Trophoblast cell (in vitro differentiated cells and primary cell): ENCODE data around the gene LILRA2.

Experiments
- DNase-seq, 2 donors: peaks; one replicate each; pipeline ENCODE4 v3.0.0-alpha.2; 2016
- H2AFZ ChIP-seq: 2 replicates; pipeline ENCODE4 v1.6.1; 2013; ENCODE audit warnings: low read length, moderate library complexity, mild to moderate bottlenecking; ENCODE audit not compliant: insufficient read depth, poor library complexity
- H2AK5ac ChIP-seq: 2 replicates; pipeline ENCODE4 v1.6.1; 2013; ENCODE audit warnings: mild to moderate bottlenecking, low read length
- H2BK120ac ChIP-seq: 2 replicates; pipeline ENCODE4 v1.6.1; 2013; ENCODE audit warnings: low read length, mild to moderate bottlenecking, moderate library complexity; ENCODE audit not compliant: insufficient read depth, poor library complexity
- H2BK12ac ChIP-seq: 2 replicates; pipeline ENCODE4 v1.6.1; 2013; ENCODE audit warnings: mild to moderate bottlenecking, low read length, moderate library complexity
- H2BK5ac ChIP-seq: 2 replicates; pipeline ENCODE4 v1.6.1; 2013; ENCODE audit warnings: low read length, low read depth, moderate library complexity, mild to moderate bottlenecking; ENCODE audit not compliant: poor library complexity
- H3K14ac ChIP-seq: 2 replicates; pipeline ENCODE4 v1.6.1; 2013; ENCODE audit warnings: mild to moderate bottlenecking, low read length
- H3K18ac ChIP-seq: 2 replicates; pipeline ENCODE4 v1.6.1; 2013; ENCODE audit warnings: mild to moderate bottlenecking, low read length
- H3K23ac ChIP-seq: 2 replicates; pipeline ENCODE4 v1.6.1; 2013; ENCODE audit warnings: low read length
- H3K27ac ChIP-seq: 2 replicates; pipeline ENCODE4 v1.5.1; 2013; ENCODE audit warnings: low read depth, mild to moderate bottlenecking, inconsistent platforms, low read length, moderate library complexity
- H3K27me3 ChIP-seq: 2 replicates; pipeline ENCODE4 v1.6.1; 2013; ENCODE audit warnings: inconsistent platforms, mild to moderate bottlenecking, low read length, moderate library complexity; ENCODE audit not compliant: insufficient read depth
- H3K36me3 ChIP-seq, 2 experiments: 1 replicate in 1 of 2; 2 replicates in 1 of 2; pipeline ENCODE4 v1.6.1; 2013; ENCODE audit warnings: low read length in 2 of 2, mild to moderate bottlenecking in 2 of 2, moderate library complexity in 1 of 2; ENCODE audit not compliant: insufficient read depth in 2 of 2, control insufficient read depth in 1 of 2
- H3K4ac ChIP-seq: 2 replicates; pipeline ENCODE4 v1.6.1; 2013; ENCODE audit warnings: low read depth, mild to moderate bottlenecking, low read length, moderate library complexity
- H3K4me1 ChIP-seq, 2 experiments: 1 replicate in 1 of 2; 2 replicates in 1 of 2; pipeline ENCODE4 v1.6.1; 2013; ENCODE audit warnings: low read length in 2 of 2, mild to moderate bottlenecking in 2 of 2, moderate library complexity in 1 of 2; ENCODE audit not compliant: insufficient read depth in 2 of 2, control insufficient read depth in 1 of 2
- H3K4me2 ChIP-seq: 2 replicates; pipeline ENCODE4 v1.6.1; 2013; ENCODE audit warnings: inconsistent platforms, mild to moderate bottlenecking, low read length, moderate library complexity
- H3K4me3 ChIP-seq: 2 replicates; pipeline ENCODE4 v1.5.1; 2013; ENCODE audit warnings: mild to moderate bottlenecking, low read depth, low read length, inconsistent platforms
- H3K79me1 ChIP-seq: one replicate; pipeline ENCODE4 v1.6.1; 2013; ENCODE audit warnings: low read length
- H3K79me2 ChIP-seq: 2 replicates; pipeline ENCODE4 v1.6.1; 2013; ENCODE audit warnings: low read length, mild to moderate bottlenecking; ENCODE audit not compliant: control insufficient read depth, insufficient read depth, poor library complexity
- H3K9ac ChIP-seq: 2 replicates; pipeline ENCODE4 v1.6.1; 2013; ENCODE audit warnings: mild to moderate bottlenecking, low read length
- H3K9me3 ChIP-seq: 2 replicates; pipeline ENCODE4 v1.6.1; 2013; ENCODE audit warnings: low read depth, mild to moderate bottlenecking, control low read depth, inconsistent platforms, low read length; ENCODE audit not compliant: insufficient read depth
- H4K12ac ChIP-seq: 2 replicates; pipeline ENCODE4 v1.6.1; 2013; ENCODE audit warnings: low read depth, mild to moderate bottlenecking, low read length, moderate library complexity
- H4K8ac ChIP-seq: 2 replicates; pipeline ENCODE4 v1.6.1; 2013; ENCODE audit warnings: low read depth, mild to moderate bottlenecking, low read length, moderate library complexity
- H4K91ac ChIP-seq: one replicate; pipeline ENCODE4 v1.6.1; 2013; ENCODE audit warnings: low read depth, mild to moderate bottlenecking, low read length, moderate library complexity
- WGBS: extraction: QIAGEN DNeasy Blood & Tissue Kit; methylation state at CpG from one replicate; pipeline ENCODE4 v1.1.7; 2013; ENCODE audit warnings: missing lambda C conversion rate; ENCODE audit not compliant: insufficient read length, insufficient coverage; ENCODE audit errors: extremely low coverage; 5-methylcytosine and 5-hydroxymethylcytosine counted together

Gene LILRA2

GRCh38 chr19:54554896-54555295, 18.7 kb upstream of the LILRA2 start:
- H3K9ac ChIP-seq: no peak overlapping the region
- no peaks in the 10 kb centered on the region for H3K79me1 ChIP-seq
- no peak overlapping the region for H2BK120ac ChIP-seq
- DNase-seq: no peak
- no peaks in the 10 kb centered on the region for H3K79me2 ChIP-seq
- no peak overlapping the region for H4K91ac ChIP-seq
- H3K18ac ChIP-seq: no peak overlapping the region
- H3K23ac ChIP-seq: no peak overlapping the region
- no peak overlapping the region for H3K4me3 ChIP-seq
- no peak overlapping the region for H4K12ac ChIP-seq
- no peaks in the 10 kb centered on the region for H3K4me1 ChIP-seq
- H3K14ac ChIP-seq: no peak overlapping the region
- H3K27me3 ChIP-seq: no peaks in the 10 kb centered on the region
- no peak overlapping the region for H3K4ac ChIP-seq
- H3K9me3 ChIP-seq: peaks cover 26% of the 10 kb centered on the region
- H2BK5ac ChIP-seq: no peak overlapping the region
- no peak overlapping the region for H3K27ac ChIP-seq
- H2AK5ac ChIP-seq: no peak overlapping the region
- H3K36me3 ChIP-seq: no peaks in the 10 kb centered on the region
- no peak overlapping the region for H3K4me2 ChIP-seq
- H4K8ac ChIP-seq: no peak overlapping the region
- WGBS: 100% methylated on average over 3 of the region's 16 CpGs
- H2AFZ ChIP-seq: no peak overlapping the region
- no peak overlapping the region for H2BK12ac ChIP-seq

GRCh38 chr19:54556194-54556593, 17.4 kb upstream of the LILRA2 start:
- no peak overlapping the region for H2BK5ac ChIP-seq
- no peaks in the 10 kb centered on the region for H3K79me2 ChIP-seq
- no peak overlapping the region for H2BK120ac ChIP-seq
- H3K9ac ChIP-seq: no peak overlapping the region
- no peak overlapping the region for H4K8ac ChIP-seq
- H3K36me3 ChIP-seq: no peaks in the 10 kb centered on the region
- no peak overlapping the region for H4K12ac ChIP-seq
- peaks cover 26% of the 10 kb centered on the region for H3K9me3 ChIP-seq
- H3K4me2 ChIP-seq: no peak overlapping the region
- no peak for DNase-seq
- H3K4me3 ChIP-seq: no peak overlapping the region
- no peak overlapping the region for H3K18ac ChIP-seq
- no peak overlapping the region for H2BK12ac ChIP-seq
- no peak overlapping the region for H2AFZ ChIP-seq
- H2AK5ac ChIP-seq: no peak overlapping the region
- no peak overlapping the region for H3K4ac ChIP-seq
- no CpG with 5 or more reads among the region's 1 CpG for WGBS
- no peaks in the 10 kb centered on the region for H3K27me3 ChIP-seq
- no peak overlapping the region for H4K91ac ChIP-seq
- H3K27ac ChIP-seq: no peak overlapping the region
- H3K79me1 ChIP-seq: no peaks in the 10 kb centered on the region
- H3K14ac ChIP-seq: no peak overlapping the region
- H3K23ac ChIP-seq: no peak overlapping the region
- H3K4me1 ChIP-seq: no peaks in the 10 kb centered on the region

DNA sequence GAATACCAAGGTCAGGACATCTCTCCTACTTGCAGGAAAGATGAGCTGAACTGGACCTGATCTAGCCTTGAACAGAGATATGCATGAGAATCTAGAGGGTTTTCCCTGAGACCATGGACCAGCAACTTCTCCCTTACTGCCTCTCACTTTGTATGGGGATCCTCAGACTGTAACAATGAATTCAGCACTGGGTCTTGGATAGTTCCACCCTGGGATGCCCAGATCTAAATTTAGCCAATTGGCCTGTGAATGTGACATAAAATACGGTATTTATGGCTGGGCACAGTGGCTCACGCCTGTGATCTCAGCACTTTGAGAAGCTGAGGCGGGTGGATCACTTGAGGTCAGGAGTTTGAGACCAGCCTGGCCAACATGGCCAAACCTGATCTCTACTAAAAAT, 15.3 kb upstream of the LILRA2 start:
- Histone ChIP-seq H3K4ac (no peak overlapping the region), H3K9me3 (peaks cover 21% of the 10 kb centered on the region), H2BK120ac (no peak overlapping the region), H2AK5ac (no peak overlapping the region), H3K27ac (no peak overlapping the region), H3K14ac (no peak overlapping the region), H3K4me3 (no peak overlapping the region), H3K79me1 (no peaks in the 10 kb centered on the region), H3K4me1 (no peaks in the 10 kb centered on the region), H3K4me2 (no peak overlapping the region), H4K8ac (no peak overlapping the region), H4K91ac (no peak overlapping the region), H2BK5ac (no peak overlapping the region), H4K12ac (no peak overlapping the region), H3K9ac (no peak overlapping the region), H2AFZ (no peak overlapping the region), H2BK12ac (no peak overlapping the region), H3K23ac (no peak overlapping the region), H3K79me2 (no peaks in the 10 kb centered on the region), H3K18ac (no peak overlapping the region), H3K27me3 (no peaks in the 10 kb centered on the region), H3K36me3 (no peaks in the 10 kb centered on the region)
- WGBS: no CpG with 5 or more reads among the region's 3 CpGs
- peak in 1 of 2 donors; percentile 12 for DNase-seq

- no peak overlapping the region for H2BK120ac ChIP-seq
- H3K27me3 ChIP-seq: no peaks in the 10 kb centered on the region
- H3K4me3 ChIP-seq: no peak overlapping the region
- no peak overlapping the region for H2AK5ac ChIP-seq
- H3K4ac ChIP-seq: no peak overlapping the region
- H2BK5ac ChIP-seq: no peak overlapping the region
- H3K4me1 ChIP-seq: no peaks in the 10 kb centered on the region
- H3K9me3 ChIP-seq: peaks cover 15% of the 10 kb centered on the region
- no peak overlapping the region for H3K4me2 ChIP-seq
- no peaks in the 10 kb centered on the region for H3K36me3 ChIP-seq
- H4K12ac ChIP-seq: no peak overlapping the region
- H3K14ac ChIP-seq: no peak overlapping the region
- H2AFZ ChIP-seq: no peak overlapping the region
- no peak overlapping the region for H3K18ac ChIP-seq
- WGBS: no CpG with 5 or more reads among the region's 11 CpGs
- H3K79me1 ChIP-seq: no peaks in the 10 kb centered on the region
- no peak overlapping the region for H4K91ac ChIP-seq
- no peak overlapping the region for H2BK12ac ChIP-seq
- H4K8ac ChIP-seq: no peak overlapping the region
- no peaks in the 10 kb centered on the region for H3K79me2 ChIP-seq
- DNase-seq: peak; percentile 81 to 97
- no peak overlapping the region for H3K9ac ChIP-seq
- no peak overlapping the region for H3K23ac ChIP-seq
- no peak overlapping the region for H3K27ac ChIP-seq
Observed at GRCh38 chr19:54560881-54561385, 12.7 kb upstream of the LILRA2 start.
